Activated CD4-positive, alpha-beta T cell treated with anti-CD3 and anti-CD28 coated beads for 48 hours (primary cell): ENCODE data around the gene C14orf132.
A peak's percentile ranks its signal among the peaks of the same experiment; 100 is the strongest.

Experiments used
- DNase-seq: peaks from one replicate; pipeline ENCODE4 v3.0.0-alpha.2; 2020

Gene C14orf132

GRCh38 chr14:96125536-96125935 is 86.4 kb downstream of the C14orf132 start:
- DNase-seq = no peak

- DNase-seq = peak; percentile 11
Observed at GRCh38 chr14:96126339-96126782, 87.2 kb downstream of the C14orf132 start.

DNA sequence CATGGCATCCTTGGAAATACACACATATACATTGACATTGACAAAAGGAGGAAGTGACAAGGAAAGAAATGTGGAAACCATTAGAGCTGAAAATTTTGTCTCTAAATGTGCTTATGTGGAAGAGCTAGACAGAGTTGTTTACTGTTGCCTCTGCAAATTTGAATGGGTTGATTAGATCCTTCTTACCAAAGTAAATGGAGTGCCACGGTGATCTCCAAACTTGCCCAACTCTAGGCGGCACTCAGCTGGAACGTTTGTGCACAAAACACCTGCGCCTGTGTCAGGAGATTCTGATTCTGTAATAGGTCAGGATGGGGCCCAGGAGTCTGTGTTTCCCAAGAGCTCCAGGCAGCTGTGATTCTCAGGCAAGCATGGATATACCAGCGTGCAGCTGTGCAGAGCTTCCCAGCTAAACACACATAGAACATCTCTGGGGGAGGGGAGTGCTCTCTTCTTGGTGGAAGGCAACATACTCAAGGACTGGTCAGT is 87.7 kb downstream of the C14orf132 start:
- no peak for DNase-seq

GRCh38 chr14:96129128-96129736 is 90.1 kb downstream of the C14orf132 start:
- no peak for DNase-seq

- no peak for DNase-seq
Observed at GRCh38 chr14:96130391-96130790, 91.2 kb downstream of the C14orf132 start.

- no peak for DNase-seq
Observed at GRCh38 chr14:96130854-96131253, 91.7 kb downstream of the C14orf132 start.

DNA sequence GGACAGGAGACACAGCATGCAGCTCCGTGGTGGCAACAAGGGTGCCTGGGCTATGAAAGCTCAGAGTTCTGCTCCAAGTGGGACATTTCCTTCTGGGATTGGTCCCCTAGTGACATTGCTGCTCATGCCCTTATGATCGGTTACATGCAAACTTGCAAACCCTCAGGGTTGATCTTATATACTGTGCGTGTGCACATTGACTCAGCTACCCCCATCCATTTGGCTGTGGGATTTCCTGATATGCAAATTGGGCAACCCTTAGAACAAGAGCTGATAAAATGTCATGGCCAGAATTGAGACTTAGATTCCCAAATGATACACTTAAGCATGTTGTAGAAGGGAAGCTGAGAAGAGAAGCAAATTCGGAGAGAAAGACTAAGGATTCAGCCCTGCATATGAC is 92.7 kb downstream of the C14orf132 start:
- no peak for DNase-seq

DNA sequence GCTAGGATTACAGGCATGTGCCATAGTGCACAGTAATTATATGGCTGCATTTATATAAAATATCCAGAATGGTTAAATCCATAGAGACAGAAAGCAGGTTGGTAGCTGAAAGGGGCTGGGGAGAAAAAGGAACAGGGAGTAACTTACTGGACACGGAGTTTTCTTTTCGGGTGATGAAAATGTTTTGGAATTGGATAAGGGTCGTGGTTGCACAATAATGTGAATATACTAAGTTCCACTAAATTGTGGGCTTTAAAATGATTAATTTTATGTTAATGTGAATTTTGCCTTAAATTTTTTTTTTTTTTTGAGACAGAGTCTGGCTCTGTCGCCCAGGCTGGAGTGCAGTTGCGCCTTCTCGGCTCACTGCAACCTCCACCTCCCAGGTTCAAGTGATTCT is 95.3 kb downstream of the C14orf132 start:
- DNase-seq = no peak

DNA sequence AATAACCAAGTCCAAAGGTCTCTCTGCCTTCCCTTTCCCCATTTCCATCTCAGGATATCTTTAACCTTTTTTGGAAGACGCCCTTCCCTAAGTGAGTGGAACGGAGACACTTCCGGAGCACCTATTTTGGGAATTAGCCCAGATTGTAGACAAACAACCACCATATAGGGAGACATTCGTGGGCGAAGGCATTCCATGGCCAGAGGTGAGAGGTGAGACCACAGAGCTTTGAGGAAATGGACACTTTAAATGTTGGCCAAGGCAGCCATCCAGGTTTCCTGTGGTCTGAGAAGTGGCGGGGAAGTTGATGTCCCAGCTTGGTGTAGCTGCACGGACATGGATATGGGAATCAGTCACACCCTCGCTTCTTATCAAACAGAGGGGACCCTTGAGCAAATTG is 96.1 kb downstream of the C14orf132 start:
- no peak for DNase-seq

DNA sequence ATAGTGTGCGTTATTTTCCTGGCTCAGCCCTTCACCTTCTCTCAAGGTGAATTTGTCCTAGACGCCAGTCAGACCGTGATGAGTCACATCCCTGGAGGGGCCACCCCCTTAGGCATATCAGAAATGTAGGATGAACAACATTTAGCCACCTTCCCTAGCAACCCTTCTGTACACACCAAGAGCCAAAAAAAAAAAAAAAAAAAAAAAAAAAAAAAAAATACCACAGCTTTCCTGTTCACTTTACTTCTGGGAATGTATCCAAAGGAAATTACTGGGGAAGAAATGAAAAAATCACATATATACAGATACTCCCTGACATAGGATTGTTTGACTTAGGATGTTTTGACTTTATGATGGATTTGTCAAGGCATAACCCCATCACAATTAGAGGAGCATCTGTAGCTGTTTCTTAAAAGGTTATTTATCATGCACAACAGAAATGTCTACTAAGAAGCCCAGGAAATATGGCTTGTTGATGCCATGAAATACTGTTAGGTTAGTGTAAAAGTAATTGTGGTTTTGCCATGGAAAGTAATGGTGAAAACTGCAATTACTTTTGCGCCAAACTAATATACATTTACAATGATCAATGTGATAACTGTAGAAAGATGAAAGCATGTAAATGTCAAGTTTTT is 97.3 kb downstream of the C14orf132 start:
- no peak for DNase-seq

- no peak for DNase-seq
Observed at GRCh38 chr14:96138241-96138640, 99.1 kb downstream of the C14orf132 start.

GRCh38 chr14:96139169-96139568 is 100.0 kb downstream of the C14orf132 start:
- no peak for DNase-seq

- no peak for DNase-seq
Observed at GRCh38 chr14:96139879-96140278, 100.7 kb downstream of the C14orf132 start.

DNA sequence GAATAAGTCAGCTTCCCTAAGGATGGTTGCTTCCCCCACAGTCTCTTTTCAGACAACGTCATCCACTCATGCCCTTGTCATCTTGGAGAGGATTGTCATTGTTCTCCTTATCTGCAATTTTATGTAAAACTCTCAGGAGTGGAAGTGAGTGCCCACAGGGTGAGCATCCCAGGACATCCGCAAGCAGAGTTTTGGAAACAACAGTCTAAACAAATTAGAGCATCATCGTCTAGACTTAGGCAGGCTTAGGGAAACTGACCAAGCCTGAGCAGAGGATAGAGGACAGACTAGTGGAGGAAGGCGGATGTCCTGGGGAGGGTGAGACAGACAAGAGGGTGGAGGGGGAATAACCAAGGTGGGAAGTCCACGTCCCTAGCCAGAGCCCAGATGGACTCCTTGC is 101.8 kb downstream of the C14orf132 start:
- DNase-seq = no peak
